Thyroid gland (tissue), 4 donors: Measurements from ENCODE around the gene VPS13C. TPM values are rescaled to one million over a fixed set of nuclear protein-coding genes. Genes with fewer than 3 reads are reported as not detected.
"Not testable (repeated sequence)": the region's sequence is repeated elsewhere in the genome, so short reads cannot be mapped to it uniquely, and the experiment has no call there.

ENCODE experiments used
- DNase-seq, 2 donors: peaks; one replicate each; pipeline ENCODE4 v3.0.0-alpha.2; 2019
- H3K27ac ChIP-seq, 3 donors: fragments of 200-600 bp; sonication (generic); 1 replicate in 2 of 3; 2 replicates in 1 of 3; pipeline ENCODE4 v1.5.1; 2016 to 2019; ENCODE audit warnings: mild to moderate bottlenecking in 1 of 3, moderate library complexity in 1 of 3
- H3K27me3 ChIP-seq: fragments of 200-600 bp; sonication (generic); one replicate; pipeline ENCODE4 v1.5.1; 2019
- H3K36me3 ChIP-seq, 2 donors: fragments of 200-600 bp; sonication (generic); one replicate each; pipeline ENCODE4 v1.5.1; 2016 to 2019
- H3K4me1 ChIP-seq, 2 donors: fragments of 200-600 bp; sonication (generic); one replicate each; pipeline ENCODE4 v1.5.1; 2017 to 2019
- H3K4me3 ChIP-seq, 3 donors: fragments of 200-600 bp; sonication (generic); replicated peaks in 1 of 3; 1 replicate in 2 of 3; 2 replicates in 1 of 3; pipeline ENCODE4 v1.5.1; 2016; ENCODE audit warnings: mild to moderate bottlenecking in 1 of 3
- H3K9me3 ChIP-seq: fragments of 200-600 bp; sonication (generic); one replicate; pipeline ENCODE4 v1.5.1; 2017
- CTCF ChIP-seq, 6 experiments: fragments of 200-600 bp in 3 of 6; fragments of 450-650 bp in 3 of 6; sonication (generic) in 3 of 6; IDR thresholded peaks; one replicate each; pipeline ENCODE4 v1.5.1; 2016 to 2019; ENCODE audit warnings: antibody characterized with exemption in 6 of 6, mild to moderate bottlenecking in 2 of 6, inconsistent platforms in 1 of 6, moderate library complexity in 1 of 6
- POLR2A ChIP-seq, 2 donors: fragments of 450-650 bp; IDR thresholded peaks; one replicate each; pipeline ENCODE4 v1.6.1; 2017; ENCODE audit warnings: antibody characterized with exemption in 2 of 2, mild to moderate bottlenecking in 2 of 2, moderate library complexity in 1 of 2
- WGBS, 2 donors: methylation state at CpG; one replicate each; pipeline ENCODE4 v1.1.5; 2017; 5-methylcytosine and 5-hydroxymethylcytosine counted together
- intact Hi-C: fragments of 100-400 bp; cut with DNase I; formaldehyde crosslinking; loops from one replicate; pipeline ENCODE4 v1.15.1; 2023
- total RNA-seq, 4 donors: library from RNA; depleted of rRNA; stranded (reverse); fragments of >200 nt; gene quantifications; one replicate each; pipeline ENCODE4 v1.2.3, GENCODE V29; 2016

The VPS13C gene
- total RNA-seq, 4 donors from 2014 or later = 99.4 to 159 (median 119) TPM

- H3K27me3 ChIP-seq = no peaks in the 10 kb centered on the region
- H3K36me3 ChIP-seq = peaks cover 0 to 6% of the 10 kb centered on the region in 2 donors
- no peak overlapping the region for H3K4me3 ChIP-seq
- TF ChIP-seq CTCF (IDR thresholded peaks at IDR 0.05) (no peak), POLR2A (IDR thresholded peaks at IDR 0.05) (no peak)
- no peak overlapping the region for H3K27ac ChIP-seq
- WGBS, 2 donors = 80 to 88% methylated on average over 2 of the region's 2 CpGs
- H3K4me1 ChIP-seq = no peaks in the 10 kb centered on the region
- no peak for DNase-seq
- no peaks in the 10 kb centered on the region for H3K9me3 ChIP-seq
- intact Hi-C loops = no loop called here
Observed at GRCh38 chr15:62026487-62027262, 33.6 kb downstream of the VPS13C start.

GRCh38 chr15:62021991-62022600 is 38.2 kb downstream of the VPS13C start:
- intact Hi-C loops = no loop called here
- WGBS, 2 donors = 96 to 97% methylated on average over 3 of the region's 3 CpGs
- H3K27me3 ChIP-seq = no peaks in the 10 kb centered on the region

GRCh38 chr15:62020576-62021160 is 39.6 kb downstream of the VPS13C start:
- H3K27ac ChIP-seq = no peak overlapping the region
- intact Hi-C loops = no loop called here

More at GRCh38 chr15:62021991-62022600, 38.2 kb downstream of the VPS13C start:
- Histone ChIP-seq H3K4me1 (no peaks in the 10 kb centered on the region), H3K27ac (no peak overlapping the region), H3K9me3 (no peaks in the 10 kb centered on the region), H3K4me3 (no peak overlapping the region), H3K36me3 (peaks cover 4 to 8% of the 10 kb centered on the region in 2 donors)
- TF ChIP-seq POLR2A (IDR thresholded peaks at IDR 0.05) (no peak), CTCF (IDR thresholded peaks at IDR 0.05) (no peak)
- no peak for DNase-seq

DNA sequence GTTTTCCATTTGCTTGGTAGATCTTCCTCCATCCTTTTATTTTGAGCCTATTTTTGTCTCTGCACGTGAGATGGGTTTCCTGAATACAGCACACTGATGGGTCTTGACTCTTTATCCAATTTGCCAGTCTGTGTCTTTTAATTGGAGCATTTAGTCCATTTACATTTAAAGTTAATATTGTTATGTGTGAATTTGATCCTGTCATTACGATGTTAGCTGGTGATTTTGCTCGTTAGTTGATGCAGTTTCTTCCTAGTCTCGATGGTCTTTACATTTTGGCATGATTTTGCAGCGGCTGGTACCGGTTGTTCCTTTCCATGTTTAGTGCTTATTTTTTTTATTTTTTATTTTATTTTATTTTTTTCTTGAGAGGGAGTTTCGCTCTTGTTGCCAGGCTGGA is 54.9 kb downstream of the VPS13C start:
- intact Hi-C loops, H3K9me3 ChIP-seq: not testable (repeated sequence)

More at GRCh38 chr15:62020576-62021160, 39.6 kb downstream of the VPS13C start:
- WGBS, 2 donors = 95 to 98% methylated on average over 3 of the region's 3 CpGs
- no peaks in the 10 kb centered on the region for H3K9me3 ChIP-seq
- TF ChIP-seq CTCF (IDR thresholded peaks at IDR 0.05) = no peak
- TF ChIP-seq POLR2A (IDR thresholded peaks at IDR 0.05) = no peak
- H3K27me3 ChIP-seq = no peaks in the 10 kb centered on the region
- H3K36me3 ChIP-seq = peaks cover 4 to 8% of the 10 kb centered on the region in 2 donors
- H3K4me3 ChIP-seq = no peak overlapping the region
- DNase-seq = no peak
- H3K4me1 ChIP-seq = no peaks in the 10 kb centered on the region

DNA sequence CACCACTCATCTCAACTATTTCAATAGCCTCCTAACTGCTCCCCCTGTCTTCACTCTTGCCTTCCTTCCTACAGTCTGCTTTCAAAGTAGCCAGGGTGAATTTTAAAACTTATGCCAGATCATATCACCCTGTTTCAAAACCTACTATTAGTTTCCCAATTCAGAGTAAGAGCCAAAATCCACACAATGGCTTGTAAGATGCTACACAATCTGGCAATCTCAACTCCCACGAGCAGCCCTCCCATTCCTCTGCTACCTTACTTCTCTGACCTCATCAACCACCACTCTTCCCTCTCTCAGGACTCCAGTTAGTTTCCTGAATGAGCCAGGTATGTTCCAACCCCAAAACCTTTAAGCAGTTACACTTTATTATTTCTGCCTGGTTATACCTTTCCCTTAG is 62.5 kb downstream of the VPS13C start:
- intact Hi-C loops = no loop called here
- no peak for DNase-seq
- no peaks in the 10 kb centered on the region for H3K9me3 ChIP-seq
- no peaks in the 10 kb centered on the region for H3K36me3 ChIP-seq
- no peaks in the 10 kb centered on the region for H3K4me1 ChIP-seq
- 91 to 96% methylated on average over 1 of the region's 1 CpG for WGBS, 2 donors
- TF ChIP-seq POLR2A (IDR thresholded peaks at IDR 0.05) = no peak
- H3K27ac ChIP-seq = no peak overlapping the region
- H3K4me3 ChIP-seq = no peak overlapping the region
- H3K27me3 ChIP-seq = no peaks in the 10 kb centered on the region

More for the DNA sequence above, 54.9 kb downstream of the VPS13C start:
- peaks cover 13 to 16% of the 10 kb centered on the region in 2 donors for H3K36me3 ChIP-seq
- H3K27ac ChIP-seq, H3K27me3 ChIP-seq, H3K4me3 ChIP-seq, DNase-seq, H3K4me1 ChIP-seq: not testable (repeated sequence)
- 96 to 98% methylated on average over 7 of the region's 7 CpGs for WGBS, 2 donors
